VCaP (cell line): ENCODE data around the gene DLG2.

ENCODE experiments used
- H3K27ac ChIP-seq: fragments of 450-650 bp; 2 replicates; pipeline ENCODE4 v1.5.1; 2017
- CTCF ChIP-seq: fragments of 450-650 bp; conservative IDR thresholded peaks from 2 replicates; pipeline ENCODE4 v1.5.1; 2017; ENCODE audit warnings: mild to moderate bottlenecking, moderate library complexity

Gene DLG2

GRCh38 chr11:84763931-84764330, 863.2 kb downstream of the DLG2 start:
- TF ChIP-seq CTCF, result 0 out of 2 replicates have a peak, but pooled peaks have one; percentile 12

GRCh38 chr11:84757711-84758110, 869.4 kb downstream of the DLG2 start:
- no peak overlapping the region for H3K27ac ChIP-seq
- TF ChIP-seq CTCF, result no peak

More at GRCh38 chr11:84763931-84764330, 863.2 kb downstream of the DLG2 start:
- H3K27ac ChIP-seq, result no peak overlapping the region

GRCh38 chr11:84751371-84751770, 875.8 kb downstream of the DLG2 start:
- H3K27ac ChIP-seq, result no peak overlapping the region
- TF ChIP-seq CTCF, result no peak

- no peak for TF ChIP-seq CTCF
- no peak overlapping the region for H3K27ac ChIP-seq
Measured at GRCh38 chr11:84747871-84748270, 879.3 kb downstream of the DLG2 start.

- no peak for TF ChIP-seq CTCF
- no peak overlapping the region for H3K27ac ChIP-seq
Measured at GRCh38 chr11:84740050-84740449, 887.1 kb downstream of the DLG2 start.

GRCh38 chr11:84724256-84724655, 902.9 kb downstream of the DLG2 start:
- H3K27ac ChIP-seq, result no peak overlapping the region
- no peak for TF ChIP-seq CTCF

- TF ChIP-seq CTCF, result peak; percentile 47
- H3K27ac ChIP-seq, result no peak overlapping the region
Measured at GRCh38 chr11:84722583-84723108, 904.5 kb downstream of the DLG2 start.
